Ascending aorta (tissue), 2 donors: Measurements from ENCODE around the gene FAM107B. TPM values are rescaled to one million over a fixed set of nuclear protein-coding genes. Genes with fewer than 3 reads are reported as not detected.

Source experiments
- DNase-seq, 2 donors: peaks; one replicate each; pipeline ENCODE4 v3.0.0-alpha.2; 2019; ENCODE audit warnings: low spot score in 2 of 2
- H3K27ac ChIP-seq, 2 donors: fragments of 200-600 bp; sonication (generic); one replicate each; pipeline ENCODE4 v1.5.1; 2016 to 2017; ENCODE audit warnings: mild to moderate bottlenecking in 1 of 2
- H3K27me3 ChIP-seq: fragments of 200-600 bp; sonication (generic); one replicate; pipeline ENCODE4 v1.5.1; 2017
- H3K36me3 ChIP-seq, 2 donors: fragments of 200-600 bp; sonication (generic); one replicate each; pipeline ENCODE4 v1.5.1; 2016
- H3K4me1 ChIP-seq, 2 donors: fragments of 200-600 bp; sonication (generic); one replicate each; pipeline ENCODE4 v1.5.1; 2016 to 2017; ENCODE audit warnings: mild to moderate bottlenecking in 1 of 2
- H3K4me3 ChIP-seq, 2 donors: fragments of 200-600 bp; sonication (generic); one replicate each; pipeline ENCODE4 v1.5.1; 2016 to 2017; ENCODE audit warnings: mild to moderate bottlenecking in 1 of 2
- H3K9me3 ChIP-seq, 2 donors: fragments of 200-600 bp; sonication (generic); one replicate each; pipeline ENCODE4 v1.5.1; 2016
- intact Hi-C: fragments of 100-400 bp; cut with DNase I; formaldehyde crosslinking; loops from one replicate; pipeline ENCODE4 v1.15.1; 2023
- total RNA-seq: library from RNA; depleted of rRNA; stranded (reverse); fragments of >200 nt; gene quantifications from one replicate; pipeline ENCODE4 v1.1.0, GENCODE V29; 2016
- TF ChIP-seq, protein P1 (sequence below), 3 experiments: fragments of 200-600 bp in 2 of 3; fragments of 450-650 bp in 1 of 3; sonication (generic) in 2 of 3; IDR thresholded peaks; one replicate each; pipeline ENCODE4 v1.5.1; 2016 to 2019; ENCODE audit warnings: antibody characterized with exemption in 3 of 3, mild to moderate bottlenecking in 1 of 3, moderate library complexity in 1 of 3

The FAM107B gene
- total RNA-seq, 1 donor from 2014 or later: 3.7 TPM

DNA sequence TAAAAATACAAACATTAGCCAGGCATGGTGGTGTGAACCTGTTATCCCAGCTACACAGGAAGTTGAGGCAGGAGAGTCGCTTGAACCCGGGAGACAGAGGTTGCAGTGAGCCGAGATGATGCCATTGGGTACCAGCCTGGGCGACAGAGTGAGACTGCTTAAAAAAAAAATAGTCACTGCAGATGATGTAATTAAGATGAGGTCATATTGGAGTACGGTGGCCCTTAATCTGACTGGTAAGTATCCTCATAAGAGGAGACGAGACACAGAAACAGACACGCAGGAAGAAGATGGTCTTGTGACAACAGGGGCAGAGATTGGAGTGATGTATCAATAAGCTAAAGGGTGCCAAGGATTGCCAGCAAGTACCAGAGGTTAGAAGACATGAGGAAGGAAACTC lies 156.0 kb downstream of the FAM107B start:
- intact Hi-C loops: no loop called here
- TF ChIP-seq, protein P1, sequence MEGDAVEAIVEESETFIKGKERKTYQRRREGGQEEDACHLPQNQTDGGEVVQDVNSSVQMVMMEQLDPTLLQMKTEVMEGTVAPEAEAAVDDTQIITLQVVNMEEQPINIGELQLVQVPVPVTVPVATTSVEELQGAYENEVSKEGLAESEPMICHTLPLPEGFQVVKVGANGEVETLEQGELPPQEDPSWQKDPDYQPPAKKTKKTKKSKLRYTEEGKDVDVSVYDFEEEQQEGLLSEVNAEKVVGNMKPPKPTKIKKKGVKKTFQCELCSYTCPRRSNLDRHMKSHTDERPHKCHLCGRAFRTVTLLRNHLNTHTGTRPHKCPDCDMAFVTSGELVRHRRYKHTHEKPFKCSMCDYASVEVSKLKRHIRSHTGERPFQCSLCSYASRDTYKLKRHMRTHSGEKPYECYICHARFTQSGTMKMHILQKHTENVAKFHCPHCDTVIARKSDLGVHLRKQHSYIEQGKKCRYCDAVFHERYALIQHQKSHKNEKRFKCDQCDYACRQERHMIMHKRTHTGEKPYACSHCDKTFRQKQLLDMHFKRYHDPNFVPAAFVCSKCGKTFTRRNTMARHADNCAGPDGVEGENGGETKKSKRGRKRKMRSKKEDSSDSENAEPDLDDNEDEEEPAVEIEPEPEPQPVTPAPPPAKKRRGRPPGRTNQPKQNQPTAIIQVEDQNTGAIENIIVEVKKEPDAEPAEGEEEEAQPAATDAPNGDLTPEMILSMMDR (IDR thresholded peaks at IDR 0.05): no peak
- H3K36me3 ChIP-seq: no peaks in the 10 kb centered on the region

GRCh38 chr10:14617852-14618251 lies 156.8 kb downstream of the FAM107B start:
- TF ChIP-seq, protein P1 (IDR thresholded peaks at IDR 0.05): no peak
- no peak overlapping the region for H3K4me3 ChIP-seq
- H3K9me3 ChIP-seq: no peaks in the 10 kb centered on the region
- intact Hi-C loops: no loop called here
- no peak overlapping the region for H3K27ac ChIP-seq
- H3K27me3 ChIP-seq: no peaks in the 10 kb centered on the region
- no peaks in the 10 kb centered on the region for H3K36me3 ChIP-seq
- H3K4me1 ChIP-seq: no peaks in the 10 kb centered on the region
- DNase-seq: no peak

More for the DNA sequence above, 156.0 kb downstream of the FAM107B start:
- Histone ChIP-seq H3K27me3 (no peaks in the 10 kb centered on the region), H3K27ac (no peak overlapping the region), H3K9me3 (no peaks in the 10 kb centered on the region), H3K4me3 (no peak overlapping the region), H3K4me1 (no peaks in the 10 kb centered on the region)
- DNase-seq: no peak

DNA sequence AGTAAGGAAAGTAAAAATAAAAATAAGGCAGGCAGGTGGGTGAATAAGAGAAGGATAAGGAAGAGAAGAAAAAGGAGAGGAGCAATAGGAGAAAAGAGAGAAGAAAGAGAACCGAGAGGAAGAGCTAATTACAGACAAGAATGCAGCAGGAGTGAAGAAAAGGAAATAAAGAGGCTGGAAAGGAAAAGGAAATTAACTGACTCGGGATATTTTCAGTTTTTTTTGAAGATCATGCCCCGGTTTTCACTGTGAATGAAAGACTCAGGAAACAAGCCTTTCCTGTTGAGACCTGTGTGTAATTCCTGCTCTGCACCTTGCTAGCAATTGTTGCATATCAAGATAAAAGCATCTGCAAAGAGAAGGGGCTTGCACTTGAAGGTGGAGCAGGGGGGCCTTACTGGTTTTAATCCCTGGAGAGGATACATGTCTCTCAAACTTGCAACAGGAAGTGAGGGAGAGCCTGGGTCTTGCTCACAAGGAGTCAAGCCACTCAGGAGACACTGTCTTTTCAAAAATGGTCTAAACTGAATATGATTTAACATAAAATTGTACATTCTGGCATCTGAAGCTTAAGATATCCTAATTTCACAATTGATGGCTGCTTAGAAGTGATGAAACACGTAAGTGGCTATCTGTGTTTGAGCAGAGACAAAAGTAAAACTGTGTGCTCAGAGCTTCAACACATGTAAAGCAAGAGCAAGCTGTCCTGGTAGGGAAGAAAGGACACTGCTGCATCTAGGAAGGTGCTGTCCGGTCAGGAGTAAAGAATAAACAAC lies 157.6 kb downstream of the FAM107B start:
- DNase-seq: no peak
- no peak overlapping the region for H3K4me3 ChIP-seq
- no peaks in the 10 kb centered on the region for H3K9me3 ChIP-seq
- TF ChIP-seq, protein P1 (IDR thresholded peaks at IDR 0.05): no peak
- H3K4me1 ChIP-seq: no peaks in the 10 kb centered on the region
- H3K27ac ChIP-seq: no peak overlapping the region
- intact Hi-C loops: no loop called here
- H3K36me3 ChIP-seq: no peaks in the 10 kb centered on the region
- no peaks in the 10 kb centered on the region for H3K27me3 ChIP-seq

GRCh38 chr10:14616465-14616864 lies 158.2 kb downstream of the FAM107B start:
- intact Hi-C loops: no loop called here
- no peak overlapping the region for H3K4me3 ChIP-seq
- no peaks in the 10 kb centered on the region for H3K27me3 ChIP-seq
- H3K36me3 ChIP-seq: no peaks in the 10 kb centered on the region
- TF ChIP-seq, protein P1 (IDR thresholded peaks at IDR 0.05): no peak
- H3K9me3 ChIP-seq: no peaks in the 10 kb centered on the region
- no peak for DNase-seq
- no peak overlapping the region for H3K27ac ChIP-seq
- no peaks in the 10 kb centered on the region for H3K4me1 ChIP-seq

DNA sequence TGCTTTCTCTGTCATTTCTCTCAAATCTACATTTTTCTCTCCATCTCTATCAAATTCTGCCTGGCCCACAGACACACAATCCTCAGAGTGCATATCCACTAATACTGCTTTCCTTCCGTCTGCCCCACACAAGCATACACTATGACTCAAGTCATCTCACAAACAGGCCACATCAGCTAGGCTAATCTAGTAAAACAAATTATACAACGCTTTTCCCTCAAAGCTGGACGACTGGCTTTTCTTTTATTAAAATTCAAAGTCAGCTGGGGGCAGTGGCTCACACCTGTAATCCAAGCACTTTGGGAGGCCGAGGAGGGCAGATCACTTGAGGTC lies 161.1 kb downstream of the FAM107B start:
- intact Hi-C loops: no loop called here
- Histone ChIP-seq H3K9me3 (no peaks in the 10 kb centered on the region), H3K4me3 (no peak overlapping the region), H3K4me1 (no peaks in the 10 kb centered on the region), H3K27me3 (no peaks in the 10 kb centered on the region), H3K36me3 (no peaks in the 10 kb centered on the region), H3K27ac (no peak overlapping the region)
- TF ChIP-seq, protein P1 (IDR thresholded peaks at IDR 0.05): no peak
- DNase-seq: no peak
